ENCODE results near the gene ATP6V0E2. TPM values are rescaled to one million over a fixed set of nuclear protein-coding genes. Genes with fewer than 3 reads are reported as not detected.

The ATP6V0E2 gene
- total RNA-seq, 1 experiment from 2014 or later, result 6.9 TPM

GRCh38 chr7:149861728-149862045 is 12.1 kb upstream of the ATP6V0E2 start:
- DNase-seq (ENCODE audit: low read depth), result no peak

DNA sequence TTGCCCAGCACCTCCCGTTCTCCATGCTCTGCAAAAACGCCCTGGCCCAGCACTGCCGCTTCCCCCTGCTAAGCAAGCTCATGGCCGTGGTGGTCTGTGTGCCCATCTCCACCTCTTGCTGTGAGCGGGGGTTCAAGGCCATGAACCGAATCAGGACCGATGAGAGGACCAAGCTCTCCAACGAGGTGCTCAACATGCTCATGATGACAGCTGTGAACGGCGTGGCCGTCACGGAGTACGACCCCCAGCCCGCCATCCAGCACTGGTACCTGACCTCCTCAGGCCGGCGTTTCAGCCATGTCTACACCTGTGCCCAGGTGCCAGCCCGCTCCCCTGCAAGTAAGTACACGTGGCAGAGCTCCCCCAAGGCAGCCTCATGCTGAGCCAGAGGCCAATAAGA is 11.6 kb upstream of the ATP6V0E2 start:
- no peak for DNase-seq (ENCODE audit: low read depth)

DNA sequence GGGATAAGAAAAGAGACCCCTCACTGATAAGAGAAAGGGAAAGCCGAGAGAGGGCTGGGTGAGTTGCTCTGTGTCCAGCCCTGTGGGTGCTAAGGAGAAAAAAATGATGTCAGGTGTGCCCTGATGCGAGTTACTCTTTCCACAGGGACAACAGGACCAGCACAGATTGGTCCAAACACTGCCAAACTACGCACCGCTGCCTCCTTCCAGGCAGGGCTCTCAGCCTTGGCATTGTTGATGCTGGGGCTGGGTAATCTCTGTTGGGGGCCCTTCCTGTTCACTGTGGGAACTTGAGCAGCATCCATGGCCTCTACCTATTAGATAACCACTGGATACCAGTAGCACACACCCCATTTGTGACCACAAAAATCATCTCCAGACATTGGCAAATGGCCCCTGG is 10.3 kb upstream of the ATP6V0E2 start:
- DNase-seq (ENCODE audit: low read depth), result no peak

- DNase-seq (ENCODE audit: low read depth), result no peak
These were observed 9.7 kb upstream of the ATP6V0E2 start for GRCh38 chr7:149864023-149864422.

DNA sequence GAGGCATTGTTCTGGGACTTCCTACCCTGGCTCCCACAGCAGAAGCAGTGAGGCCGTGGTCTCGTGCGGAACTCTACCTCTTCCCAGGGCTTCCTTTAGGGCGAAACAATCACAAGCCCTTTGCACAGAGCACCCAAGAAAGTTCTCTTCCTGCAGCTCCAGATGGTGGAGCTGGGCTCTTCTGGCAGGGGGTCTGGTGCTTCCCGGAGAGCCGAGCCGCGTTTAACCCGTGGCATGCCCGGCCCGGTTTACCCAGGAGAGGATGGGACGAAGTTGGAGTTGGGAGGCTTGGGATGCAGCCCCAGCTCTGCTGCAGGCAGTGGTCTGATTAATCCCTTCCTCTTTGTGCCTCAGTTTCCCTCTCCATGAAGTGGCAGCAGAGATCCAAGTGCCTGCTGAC is 9.0 kb upstream of the ATP6V0E2 start:
- no peak for DNase-seq (ENCODE audit: low read depth)

DNA sequence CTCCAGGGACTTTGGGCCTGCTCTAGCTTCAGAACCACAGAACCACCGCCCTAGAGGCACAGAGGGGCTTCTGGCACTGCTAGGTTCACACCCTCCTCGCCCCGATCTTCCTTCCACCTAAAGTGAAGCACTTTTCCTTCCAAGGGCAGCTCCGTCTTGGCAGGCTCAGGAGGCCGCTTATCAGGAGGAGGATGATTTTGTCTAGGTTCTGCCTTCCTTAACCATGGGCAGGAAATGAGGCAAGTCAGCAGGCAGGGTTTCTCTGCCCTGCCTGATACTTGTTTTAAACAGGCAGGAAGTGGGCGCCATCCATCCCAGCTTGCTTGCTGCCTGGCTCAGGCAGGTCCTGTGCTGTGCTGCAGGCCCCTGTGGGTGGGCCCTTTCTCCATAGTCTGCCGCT is 8.3 kb upstream of the ATP6V0E2 start:
- DNase-seq (ENCODE audit: low read depth), result no peak

DNA sequence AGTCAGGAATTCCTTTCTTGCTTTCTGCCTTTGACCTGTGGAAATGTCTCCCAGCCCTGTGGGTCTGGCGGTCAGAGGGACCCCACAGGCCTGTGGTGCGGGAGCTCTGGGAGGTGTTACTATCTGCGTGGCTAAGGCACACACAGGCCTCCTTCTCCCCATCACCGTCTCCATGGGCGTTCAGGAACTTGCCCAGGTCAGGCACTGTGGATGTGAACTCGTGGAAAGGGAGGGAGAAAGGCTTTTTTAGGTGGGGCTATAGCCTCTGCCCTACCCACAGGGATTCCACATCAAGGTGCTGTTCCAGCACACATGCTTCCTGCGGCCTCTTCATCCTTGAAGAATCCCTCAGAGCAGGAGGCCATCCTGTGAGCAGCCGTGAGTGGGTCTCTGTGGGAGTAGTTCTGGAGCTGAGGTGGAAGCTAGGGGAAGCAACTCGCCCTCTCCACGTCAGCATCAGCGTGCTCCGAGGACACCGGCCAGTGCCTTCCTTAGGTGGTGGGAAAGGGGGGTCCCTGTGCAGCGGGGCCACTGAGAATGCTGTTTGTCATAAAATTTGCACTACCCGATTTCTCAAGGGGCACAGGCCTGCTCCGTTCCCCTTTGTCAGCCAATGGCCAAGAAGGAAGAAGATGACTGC is 7.5 kb upstream of the ATP6V0E2 start:
- DNase-seq (ENCODE audit: low read depth), result no peak

DNA sequence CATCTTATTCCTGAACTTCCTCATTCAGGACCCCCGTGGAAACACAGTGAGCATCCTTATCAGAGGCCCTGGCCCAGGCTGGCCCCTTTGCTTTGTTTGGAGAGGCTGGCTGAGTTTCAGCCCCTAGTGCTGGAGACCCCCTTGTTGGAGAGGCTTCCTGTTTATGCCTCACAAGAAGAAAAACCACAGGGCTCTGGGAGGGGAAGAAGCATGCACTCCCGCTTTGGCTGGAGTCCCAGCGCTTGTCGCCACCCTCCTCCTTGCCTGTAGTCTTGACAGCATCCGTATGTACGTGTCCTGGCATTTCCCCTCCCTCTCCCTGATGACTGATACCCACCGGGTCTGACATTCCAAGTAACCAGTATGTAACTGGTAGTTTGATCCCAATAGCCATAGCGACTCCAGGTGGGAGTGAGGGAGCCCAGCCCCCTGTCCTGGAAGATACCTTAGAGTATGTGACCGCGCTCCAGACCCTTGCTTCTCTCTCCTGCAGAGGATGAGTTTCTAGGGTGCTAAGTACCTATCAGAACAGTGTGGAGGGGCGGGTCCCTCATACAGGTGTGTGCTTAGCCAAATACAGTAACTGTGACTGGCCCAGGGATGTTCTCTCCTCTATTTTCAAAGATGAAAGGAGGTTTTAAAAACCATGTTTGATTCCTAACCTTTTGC is 6.9 kb upstream of the ATP6V0E2 start:
- no peak for DNase-seq (ENCODE audit: low read depth)

- no peak for DNase-seq (ENCODE audit: low read depth)
These were observed 5.8 kb upstream of the ATP6V0E2 start for GRCh38 chr7:149867762-149868622.

DNA sequence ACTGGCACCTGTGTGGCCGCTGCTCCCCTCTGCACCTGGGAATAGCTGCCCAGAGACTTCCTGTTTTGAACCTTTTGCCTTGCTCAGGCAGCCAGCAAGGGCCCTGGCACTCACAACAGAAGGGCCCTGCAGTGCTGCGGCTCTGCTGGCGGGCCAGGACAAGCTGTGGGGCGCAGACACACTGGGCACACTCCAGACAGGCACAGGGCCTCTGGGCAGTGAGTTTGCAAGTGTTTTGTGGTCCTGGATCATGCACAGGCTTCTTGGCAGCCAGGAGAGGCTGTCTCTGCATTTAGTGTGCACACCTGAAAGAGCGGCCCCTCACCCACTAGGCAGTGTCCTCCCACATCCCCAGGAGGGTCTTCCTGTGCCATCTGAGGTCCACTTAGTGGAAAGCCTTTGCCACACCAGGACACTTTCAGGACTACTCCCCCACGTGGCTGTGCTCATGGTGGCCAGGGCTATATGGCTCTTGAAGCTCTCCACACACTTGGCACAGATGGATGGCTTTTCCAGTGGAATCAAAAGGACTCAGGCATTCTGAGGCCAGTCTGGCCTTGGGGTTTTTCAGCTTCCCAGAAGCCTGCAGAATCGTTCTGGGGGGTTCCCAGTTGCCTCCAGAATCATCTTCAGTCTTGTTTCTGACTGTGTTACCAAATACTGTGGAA is 5.0 kb upstream of the ATP6V0E2 start:
- no peak for DNase-seq (ENCODE audit: low read depth)

DNA sequence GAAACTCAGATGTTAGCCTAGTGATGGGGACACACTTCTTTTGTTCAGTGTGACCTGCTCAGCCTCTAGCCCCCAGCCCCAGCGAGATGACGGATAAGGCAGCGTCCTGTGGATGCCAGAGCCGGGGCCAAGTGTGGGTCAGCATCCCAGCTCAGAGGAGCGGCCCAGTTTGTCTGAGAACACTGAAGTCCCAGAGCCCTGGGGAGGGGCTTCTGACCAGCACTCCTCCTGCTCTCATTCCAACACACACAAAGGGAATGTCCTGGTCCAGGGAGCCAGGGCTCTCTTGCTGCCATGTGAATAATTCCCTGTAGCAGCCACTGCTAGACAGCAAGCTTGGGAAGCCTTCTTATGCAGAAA is 4.5 kb upstream of the ATP6V0E2 start:
- DNase-seq (ENCODE audit: low read depth), result no peak

DNA sequence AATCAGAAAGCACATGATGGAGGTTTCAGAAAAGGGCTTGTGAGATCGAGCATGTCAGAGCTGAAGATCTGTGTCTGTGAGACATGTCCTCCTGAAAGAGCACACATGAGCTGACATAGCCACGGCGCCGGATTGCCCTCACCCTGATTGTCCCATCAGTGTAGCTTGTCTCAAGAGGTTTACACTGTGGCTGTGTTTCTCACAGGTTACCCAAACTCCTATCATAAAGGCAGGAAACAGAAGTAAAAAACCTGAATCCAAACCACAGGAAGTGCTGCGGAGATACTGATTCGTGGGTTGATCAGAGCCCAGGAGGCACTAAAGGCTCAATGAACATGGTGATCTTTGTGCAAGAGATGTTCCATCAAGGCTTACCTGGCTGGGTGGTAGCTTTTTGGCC is 3.9 kb upstream of the ATP6V0E2 start:
- DNase-seq (ENCODE audit: low read depth), result no peak

- DNase-seq (ENCODE audit: low read depth), result no peak
These were observed 3.5 kb upstream of the ATP6V0E2 start for GRCh38 chr7:149870274-149870673.

DNA sequence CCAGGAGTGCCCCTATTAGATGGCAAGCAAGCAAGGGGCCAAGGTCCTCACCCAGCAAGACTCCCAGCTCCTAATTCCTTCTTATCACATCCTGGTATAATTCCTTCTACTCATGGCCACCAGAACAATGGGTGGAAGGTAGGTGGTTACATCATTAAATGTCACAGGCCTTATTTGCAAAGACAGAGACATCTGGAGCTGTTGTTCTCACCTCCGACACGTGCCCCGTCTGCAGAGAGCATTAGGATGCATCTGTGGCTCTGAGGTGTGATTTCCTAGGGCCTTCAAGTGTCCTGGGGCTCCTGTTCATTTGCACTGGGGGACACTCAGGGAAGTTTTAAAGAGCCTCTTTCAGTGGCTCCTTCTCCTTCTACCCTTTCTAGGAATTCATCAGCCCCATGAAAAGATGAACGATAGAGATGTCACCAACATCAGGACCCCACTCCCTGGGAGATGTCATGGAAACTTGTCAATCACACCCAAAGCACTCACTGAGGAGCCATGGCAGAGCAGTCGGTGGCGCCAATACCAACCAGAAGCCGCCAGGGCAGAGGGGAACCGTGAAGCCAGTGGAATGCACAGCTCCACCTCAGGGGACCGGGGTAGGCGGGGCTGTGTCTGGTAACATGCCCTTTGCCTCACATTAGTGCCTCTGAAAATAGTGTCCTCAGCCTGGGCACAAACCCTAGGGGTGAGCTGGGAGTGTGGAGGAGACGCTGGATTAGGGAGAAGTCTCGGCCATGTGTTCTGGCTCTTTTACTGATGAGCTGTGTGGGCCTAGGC is 2.9 kb upstream of the ATP6V0E2 start:
- no peak for DNase-seq (ENCODE audit: low read depth)

DNA sequence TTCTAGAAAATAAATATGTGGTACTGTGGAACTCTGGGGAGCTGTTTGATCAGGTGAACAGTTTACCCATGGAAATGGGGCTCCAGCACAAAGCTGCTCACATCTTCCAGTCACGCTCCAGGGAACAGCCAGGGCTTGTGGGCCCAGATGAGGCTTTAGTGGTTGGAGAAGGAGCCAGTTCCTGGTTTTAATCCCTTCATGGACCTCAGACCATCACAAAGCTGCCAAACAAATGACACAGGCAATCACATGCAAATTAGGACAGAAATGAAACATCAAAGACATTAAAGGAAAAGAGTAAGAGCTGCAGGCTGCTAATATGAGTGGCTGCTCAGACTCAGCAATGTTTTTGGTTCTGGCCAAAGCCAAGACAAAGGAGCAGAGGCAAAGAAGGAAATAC is 2.2 kb upstream of the ATP6V0E2 start:
- no peak for DNase-seq (ENCODE audit: low read depth)

DNA sequence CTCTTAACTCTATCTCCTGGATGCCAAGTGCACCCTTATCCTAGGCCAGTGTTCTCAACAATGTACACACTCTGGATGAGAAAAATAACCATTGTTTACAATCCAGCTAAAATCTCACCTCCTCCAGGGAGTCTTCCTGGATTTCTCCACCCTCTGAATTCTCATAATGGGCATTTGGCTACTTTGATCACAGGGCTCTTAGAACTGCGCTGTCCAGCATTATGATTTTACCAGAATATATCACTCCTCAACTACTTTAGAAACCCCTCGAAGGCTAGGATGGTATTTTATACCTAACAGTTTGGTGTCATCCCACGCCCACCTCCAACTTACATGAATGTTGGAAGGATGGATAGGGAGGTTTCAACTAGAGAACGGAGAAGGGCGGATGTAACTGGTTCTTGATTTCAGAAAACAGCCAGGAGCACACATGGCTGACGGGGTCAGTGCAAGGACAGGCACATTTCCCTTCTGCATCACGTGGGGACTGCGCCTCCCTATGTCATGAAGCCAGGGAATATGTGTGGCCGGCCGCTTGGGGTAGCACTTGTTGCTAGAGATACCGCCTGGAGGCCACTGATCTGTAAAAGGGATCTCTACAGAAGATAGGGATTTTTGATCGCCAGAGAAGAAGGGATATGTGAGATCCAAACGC is 1.2 kb upstream of the ATP6V0E2 start:
- DNase-seq (ENCODE audit: low read depth), result peak; percentile 87

DNA sequence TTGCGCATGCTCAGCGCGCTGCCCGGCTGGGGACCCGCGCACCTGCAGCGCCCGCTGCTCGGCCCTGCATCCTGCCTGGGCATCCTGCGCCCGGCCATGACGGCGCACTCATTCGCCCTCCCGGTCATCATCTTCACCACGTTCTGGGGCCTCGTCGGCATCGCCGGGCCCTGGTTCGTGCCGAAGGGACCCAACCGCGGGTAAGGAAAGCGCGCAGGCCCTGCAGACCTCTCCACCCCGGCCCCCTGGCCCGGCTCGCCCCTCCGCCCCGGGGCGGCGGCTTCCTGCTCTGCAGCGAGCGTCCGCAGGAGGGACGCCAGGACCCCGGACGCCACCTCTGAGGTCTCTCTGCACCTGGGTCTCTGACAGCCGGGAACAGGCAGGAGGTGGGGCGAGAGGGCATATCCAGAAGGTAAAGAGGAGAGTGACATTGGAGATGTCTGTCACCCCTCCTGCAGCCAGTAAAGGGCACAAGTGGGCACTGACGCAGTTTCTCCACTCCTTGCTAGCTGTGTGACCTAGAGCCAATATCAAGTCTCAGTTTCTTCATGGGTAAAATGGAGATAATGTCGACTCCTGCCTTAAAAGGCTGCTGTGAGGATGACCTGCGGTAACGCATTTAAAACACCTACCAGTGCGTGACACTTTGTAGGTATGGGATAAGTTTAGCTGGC is 338 bp downstream of the ATP6V0E2 start:
- DNase-seq (ENCODE audit: low read depth), result no peak

GRCh38 chr7:149874644-149875028 is 867 bp downstream of the ATP6V0E2 start:
- no peak for DNase-seq (ENCODE audit: low read depth)

DNA sequence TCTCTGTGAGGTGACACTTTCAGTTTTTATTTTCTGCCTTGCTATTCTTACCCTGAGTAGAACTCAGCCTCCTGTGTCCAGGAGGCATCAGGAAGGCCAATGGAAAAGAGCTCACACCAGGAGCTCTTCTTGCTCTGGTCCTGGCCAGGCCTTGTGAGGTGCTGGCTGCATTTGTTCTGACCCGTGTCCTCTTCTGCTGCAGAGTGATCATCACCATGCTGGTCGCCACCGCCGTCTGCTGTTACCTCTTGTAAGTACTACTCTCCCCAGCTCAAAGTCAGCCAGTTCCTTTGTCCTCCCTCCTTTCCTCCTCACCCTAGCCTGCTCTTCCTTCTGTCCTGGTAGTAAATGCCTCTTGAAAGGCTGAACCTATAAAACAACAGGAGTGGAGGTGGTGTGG is 1.6 kb downstream of the ATP6V0E2 start:
- no peak for DNase-seq (ENCODE audit: low read depth)

DNA sequence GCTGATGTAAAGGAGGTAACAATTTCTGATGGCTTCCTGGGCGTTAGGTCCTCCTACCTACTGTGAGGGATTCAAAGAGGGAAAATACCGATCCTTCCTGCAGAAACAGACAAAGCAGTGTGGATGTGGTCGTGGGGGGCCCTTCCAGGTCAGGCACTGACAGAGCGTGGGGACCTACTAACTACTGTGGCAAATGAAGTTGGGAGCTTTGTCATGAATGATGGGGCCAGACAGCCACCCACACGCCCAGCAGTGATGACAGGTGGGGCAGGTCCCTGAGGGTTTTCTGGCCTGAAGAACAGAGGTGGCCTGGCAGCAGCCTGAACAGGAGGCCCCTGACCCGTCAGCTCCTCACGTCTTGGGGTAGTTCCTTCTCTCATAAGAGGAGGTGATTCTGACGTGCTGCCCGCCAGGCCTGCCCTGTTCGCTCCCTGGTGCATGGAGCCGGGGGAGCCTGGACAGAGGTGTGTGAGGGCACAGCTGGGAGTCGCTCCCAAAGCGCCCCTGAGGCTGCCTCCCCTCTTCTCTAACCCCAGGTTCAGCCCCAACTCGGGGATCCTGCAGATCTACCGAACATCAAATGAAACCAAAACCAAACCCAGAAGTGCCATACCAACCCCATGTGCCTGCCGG is 4.2 kb downstream of the ATP6V0E2 start:
- DNase-seq (ENCODE audit: low read depth), result no peak

Data from LHCN-M2 (cell line).